Middle frontal gyrus (tissue), 1 donor: ENCODE results near the gene RNF215.

Experiments
- DNase-seq: peaks from one replicate; pipeline ENCODE4 v3.0.0-alpha.2; 2015; ENCODE audit warnings: low spot score; ENCODE audit errors: extremely low spot score

RNF215 gene

DNA sequence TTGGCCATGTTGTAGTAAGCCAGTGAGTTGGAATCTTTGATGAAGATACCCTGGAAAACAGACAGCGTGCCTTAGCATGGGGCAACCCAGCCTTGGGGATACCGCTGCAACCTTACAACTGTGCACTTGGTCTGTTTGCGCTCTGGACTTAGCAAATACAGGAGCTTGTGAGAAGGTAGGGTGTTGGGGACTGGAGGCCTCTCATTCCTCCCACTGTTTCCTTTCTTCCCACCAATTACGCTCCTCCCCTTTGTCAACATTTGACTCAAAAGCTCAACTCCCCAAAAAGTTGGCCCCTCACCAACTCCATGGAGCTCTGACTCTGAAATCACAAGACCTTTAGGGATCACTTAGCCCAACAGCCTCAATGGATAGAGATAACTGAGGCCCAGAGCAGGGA, 52.6 kb downstream of the RNF215 start:
- no peak for DNase-seq

- DNase-seq = no peak
These were observed 53.5 kb downstream of the RNF215 start for GRCh38 chr22:30333707-30334087.

DNA sequence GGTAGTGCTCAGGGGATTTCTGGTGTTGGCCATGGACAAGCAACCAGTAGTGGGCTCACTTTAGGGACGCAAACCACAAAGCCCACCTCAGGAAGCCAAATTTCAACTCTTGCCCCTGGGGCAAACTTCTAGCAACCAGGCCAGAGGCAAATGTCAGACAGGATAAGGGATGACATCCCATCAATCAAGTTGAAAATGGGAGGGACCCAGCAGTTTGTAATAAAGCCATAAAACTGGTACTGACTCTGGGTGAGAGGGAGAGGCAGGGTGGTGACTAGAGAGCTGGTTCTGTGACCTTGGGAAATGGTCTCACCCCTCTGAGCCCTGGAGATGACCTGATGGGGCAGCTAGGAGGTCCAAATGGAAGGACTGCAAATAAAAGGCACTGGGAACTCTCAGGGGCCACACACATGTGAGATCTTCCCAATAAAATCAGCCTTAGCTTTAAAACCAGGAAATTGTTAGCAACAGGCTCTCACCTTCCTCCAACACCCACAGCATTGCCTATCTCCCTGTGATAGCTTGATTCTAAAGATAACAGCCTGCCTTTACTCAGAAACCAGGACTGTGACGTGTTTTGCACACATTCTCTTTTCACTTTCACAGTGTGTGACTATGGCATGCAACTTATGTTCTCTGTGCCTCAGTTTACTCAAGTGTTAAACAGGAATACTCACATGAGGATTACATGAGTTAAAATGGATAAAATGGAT, 54.1 kb downstream of the RNF215 start:
- no peak for DNase-seq

DNA sequence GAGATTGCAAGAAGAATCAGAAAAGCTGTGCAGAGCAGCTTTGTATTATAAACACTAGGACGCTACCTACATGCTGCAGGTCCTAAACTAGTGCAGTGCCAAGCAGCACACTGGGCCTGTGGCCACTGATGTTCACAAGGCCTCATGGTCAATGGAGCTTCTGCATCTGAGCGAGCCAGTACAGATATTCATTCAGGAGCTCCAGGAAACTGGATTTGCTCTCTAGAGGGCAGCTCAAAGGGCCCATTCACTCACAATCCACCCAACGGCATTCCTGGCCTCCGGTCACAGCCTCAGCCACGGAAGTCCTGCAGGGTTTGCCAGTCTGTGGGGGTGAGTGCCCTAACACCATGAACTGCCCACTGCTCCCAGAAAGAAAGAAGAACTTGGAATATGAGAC, 54.7 kb downstream of the RNF215 start:
- no peak for DNase-seq
